Sigmoid colon (tissue), 7 donors: Measurements from ENCODE around the gene PRXL2B. TPM values are rescaled to one million over a fixed set of nuclear protein-coding genes. Genes with fewer than 3 reads are reported as not detected.

ENCODE experiments used
- DNase-seq: peaks from one replicate; pipeline ENCODE4 v3.0.0-alpha.2; 2019
- H3K27ac ChIP-seq, 4 donors: fragments of 200-600 bp; sonication (generic); one replicate each; pipeline ENCODE4 v1.5.1; 2016 to 2019; ENCODE audit warnings: mild to moderate bottlenecking in 1 of 4
- H3K27me3 ChIP-seq, 3 donors: fragments of 200-600 bp; sonication (generic); one replicate each; pipeline ENCODE4 v1.5.1; 2019; ENCODE audit warnings: mild to moderate bottlenecking in 1 of 3
- H3K36me3 ChIP-seq, 4 donors: fragments of 200-600 bp; sonication (generic); one replicate each; pipeline ENCODE4 v1.5.1; 2016 to 2019
- H3K4me1 ChIP-seq, 4 donors: fragments of 200-600 bp; sonication (generic); one replicate each; pipeline ENCODE4 v1.5.1; 2017 to 2019
- H3K4me3 ChIP-seq, 4 donors: fragments of 200-600 bp; sonication (generic); one replicate each; pipeline ENCODE4 v1.5.1; 2017 to 2019; ENCODE audit warnings: mild to moderate bottlenecking in 2 of 4, moderate library complexity in 1 of 4
- H3K9me3 ChIP-seq, 4 donors: fragments of 200-600 bp in 3 of 4; sonication (generic) in 3 of 4; one replicate each; pipeline versions ENCODE4 v1.5.1 to v1.6.1; 2013 to 2019
- CTCF ChIP-seq, 4 experiments: fragments of 450-650 bp in 3 of 4; fragments of 200-600 bp in 1 of 4; IDR thresholded peaks; one replicate each; pipeline ENCODE4 v1.5.1; 2016 to 2019; ENCODE audit warnings: antibody characterized with exemption in 4 of 4, mild to moderate bottlenecking in 3 of 4, moderate library complexity in 2 of 4
- EP300 ChIP-seq, 4 donors: sonication (generic); formaldehyde crosslinking; IDR thresholded peaks; one replicate each; pipeline ENCODE4 v1.6.1; 2017; ENCODE audit warnings: antibody characterized with exemption in 4 of 4
- POLR2A ChIP-seq, 2 donors: fragments of 450-650 bp; IDR thresholded peaks; one replicate each; pipeline ENCODE4 v1.6.1; 2016; ENCODE audit warnings: antibody characterized with exemption in 2 of 2, mild to moderate bottlenecking in 2 of 2, moderate library complexity in 2 of 2
- POLR2AphosphoS5 ChIP-seq, 4 donors: sonication (generic); formaldehyde crosslinking; IDR thresholded peaks; one replicate each; pipeline ENCODE4 v1.6.1; 2017; ENCODE audit warnings: antibody characterized with exemption in 4 of 4
- WGBS, 2 donors: extraction: QIAGEN DNeasy Blood & Tissue Kit; methylation state at CpG; one replicate each; pipeline ENCODE4 v1.1.7; 2013; 5-methylcytosine and 5-hydroxymethylcytosine counted together
- intact Hi-C: fragments of 100-400 bp; cut with DNase I; formaldehyde crosslinking; loops from one replicate; pipeline ENCODE4 v1.15.1; 2023
- polyA plus RNA-seq, 3 donors: library from polyadenylated mRNA; stranded (reverse); fragments of 200-250 nt; gene quantifications; one replicate each; pipeline ENCODE4 v1.2.3, GENCODE V29; 2013
- total RNA-seq, 4 donors: library from RNA; depleted of rRNA; stranded (reverse); fragments of >200 nt; gene quantifications; one replicate each; pipeline ENCODE4 v1.1.0, GENCODE V29; 2016
- donor health status: healthy with polysubstance abuse.
- donor health status: Bipolar disorder and iron deficiency.
- donor health status: healthy.

The PRXL2B gene
- total and polyA plus RNA-seq, 7 donors: 8.6 to 53.2 (median 18.2) TPM

DNA sequence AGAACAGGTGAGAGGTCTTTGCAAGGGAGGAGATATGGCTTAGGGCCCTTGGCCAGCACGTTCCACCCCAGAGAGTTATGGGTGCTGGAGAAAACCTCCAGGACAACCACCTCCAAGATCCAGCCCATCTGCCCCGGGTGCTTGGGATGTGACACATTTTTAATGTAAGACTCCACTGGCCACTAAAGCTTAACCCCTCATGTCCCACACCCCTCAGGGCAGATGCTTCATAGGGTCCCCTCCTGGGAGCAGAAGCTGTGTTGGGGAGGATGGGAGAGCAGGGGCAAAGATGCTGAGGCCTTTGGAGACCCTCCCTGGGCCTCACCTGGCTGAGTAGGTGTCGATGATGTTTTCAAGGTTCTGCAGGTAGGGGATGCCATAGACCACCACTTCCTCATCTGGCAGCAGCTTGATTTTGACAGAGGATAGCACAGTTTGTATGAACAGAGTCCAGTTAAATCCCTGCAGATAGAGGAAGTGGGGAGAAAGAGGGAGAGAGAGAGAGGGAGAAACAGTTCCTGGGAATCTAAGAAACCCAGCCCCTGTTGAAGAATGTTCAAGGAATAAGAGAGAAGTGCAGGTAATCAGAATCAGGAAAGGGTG, 11.9 kb downstream of the PRXL2B start:
- Histone ChIP-seq H3K27me3 (peaks cover 0 to 27% (median 13%) of the 10 kb centered on the region in 3 donors), H3K4me3 (no peak overlapping the region), H3K27ac (no peak overlapping the region), H3K9me3 (peaks cover 0 to 9% (median 2%) of the 10 kb centered on the region in 4 donors), H3K36me3 (no peaks in the 10 kb centered on the region), H3K4me1 (no peaks in the 10 kb centered on the region)
- peak; percentile 33 for DNase-seq
- WGBS, 2 donors: 71 to 73% methylated on average over 3 of the region's 3 CpGs
- intact Hi-C loops: no loop called here
- TF ChIP-seq EP300 (IDR thresholded peaks at IDR 0.05) (no peak), CTCF (IDR thresholded peaks at IDR 0.05) (no peak), POLR2AphosphoS5 (IDR thresholded peaks at IDR 0.05) (no peak), POLR2A (IDR thresholded peaks at IDR 0.05) (no peak)

DNA sequence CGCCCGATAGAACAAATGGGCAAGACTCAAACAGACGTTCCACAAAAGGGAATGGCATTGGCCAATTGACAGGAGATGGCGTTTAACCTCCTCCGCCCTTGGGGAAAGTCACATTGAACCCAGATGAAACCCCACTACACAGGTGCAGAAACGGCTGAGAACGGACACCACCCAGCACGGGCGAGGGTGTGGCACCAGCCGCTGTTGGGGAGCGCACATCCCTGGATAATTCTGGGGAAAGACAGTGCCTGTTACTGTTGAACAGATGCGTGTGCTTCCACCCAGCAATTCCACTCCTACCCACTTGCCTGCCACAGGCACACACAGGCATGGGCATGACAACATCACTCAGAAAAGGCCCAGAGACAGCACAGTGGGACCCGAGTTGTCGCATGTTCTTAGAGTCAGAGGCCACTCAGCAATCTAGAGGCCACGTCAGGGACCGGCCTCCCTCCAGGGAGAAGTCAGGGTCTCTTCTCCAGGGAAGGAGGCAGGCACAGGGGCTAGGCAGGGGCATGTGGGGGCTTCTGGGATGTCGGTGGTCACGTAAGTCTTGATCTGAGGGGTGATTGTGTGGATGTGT, 15.2 kb downstream of the PRXL2B start:
- intact Hi-C loops: no loop called here

GRCh38 chr1:2602311-2602835, 15.8 kb downstream of the PRXL2B start:
- H3K27ac ChIP-seq: no peak overlapping the region
- H3K4me3 ChIP-seq: no peak overlapping the region
- WGBS, 2 donors: 76 to 80% methylated on average over 15 of the region's 15 CpGs
- TF ChIP-seq EP300 (IDR thresholded peaks at IDR 0.05): no peak
- no peak for TF ChIP-seq POLR2A (IDR thresholded peaks at IDR 0.05)
- no peak for TF ChIP-seq CTCF (IDR thresholded peaks at IDR 0.05)
- no peak for TF ChIP-seq POLR2AphosphoS5 (IDR thresholded peaks at IDR 0.05)
- peaks cover 0 to 9% (median 2%) of the 10 kb centered on the region in 4 donors for H3K9me3 ChIP-seq
- no peak for DNase-seq
- peaks cover 0 to 45% (median 11%) of the 10 kb centered on the region in 3 donors for H3K27me3 ChIP-seq
- H3K36me3 ChIP-seq: no peaks in the 10 kb centered on the region
- intact Hi-C loops: no loop called here
- H3K4me1 ChIP-seq: peaks cover 0 to under 1% (median 0%) of the 10 kb centered on the region in 4 donors

More for the DNA sequence above, 15.2 kb downstream of the PRXL2B start:
- WGBS, 2 donors: 83 to 84% methylated on average over 18 of the region's 18 CpGs
- H3K4me1 ChIP-seq: no peaks in the 10 kb centered on the region
- no peak overlapping the region for H3K27ac ChIP-seq
- no peak overlapping the region for H3K4me3 ChIP-seq
- peaks cover 0 to 9% (median 2%) of the 10 kb centered on the region in 4 donors for H3K9me3 ChIP-seq
- H3K27me3 ChIP-seq: peaks cover 0 to 40% (median 11%) of the 10 kb centered on the region in 3 donors
- TF ChIP-seq POLR2AphosphoS5 (IDR thresholded peaks at IDR 0.05) (no peak), POLR2A (IDR thresholded peaks at IDR 0.05) (no peak), EP300 (IDR thresholded peaks at IDR 0.05) (no peak), CTCF (IDR thresholded peaks at IDR 0.05) (no peak)
- no peaks in the 10 kb centered on the region for H3K36me3 ChIP-seq
- DNase-seq: peak; percentile 19

GRCh38 chr1:2602866-2603520, 16.4 kb downstream of the PRXL2B start:
- 83 to 84% methylated on average over 18 of the region's 18 CpGs for WGBS, 2 donors
- H3K36me3 ChIP-seq: no peaks in the 10 kb centered on the region
- no peak overlapping the region for H3K27ac ChIP-seq
- TF ChIP-seq POLR2AphosphoS5 (IDR thresholded peaks at IDR 0.05): no peak
- no peak for TF ChIP-seq EP300 (IDR thresholded peaks at IDR 0.05)
- no peak for TF ChIP-seq POLR2A (IDR thresholded peaks at IDR 0.05)
- TF ChIP-seq CTCF (IDR thresholded peaks at IDR 0.05): no peak
- DNase-seq: no peak
- intact Hi-C loops: no loop called here
- H3K9me3 ChIP-seq: peaks cover 0 to 9% (median 2%) of the 10 kb centered on the region in 4 donors
- H3K27me3 ChIP-seq: peaks cover 0 to 46% (median 11%) of the 10 kb centered on the region in 3 donors
- H3K4me1 ChIP-seq: peaks cover 0 to 5% (median 0%) of the 10 kb centered on the region in 4 donors
- H3K4me3 ChIP-seq: no peak overlapping the region
